OCI-LY7 (cell line): ENCODE data around the gene CARNS1. TPM values are rescaled to one million over a fixed set of nuclear protein-coding genes. Genes with fewer than 3 reads are reported as not detected.
A peak's percentile ranks its signal among the peaks of the same experiment; 100 is the strongest.

Experiments used
- BruUV-seq: library from RNA; stranded (reverse); fragments of 400-500 nt; replicated peaks from 2 replicates; lab custom pipeline; 2021; lab: Mats Ljungman, UMichigan
- CTCF ChIA-PET: fragments of 300-600 bp; sonication (Branson Sonifier 250); formaldehyde crosslinking; loops from one replicate; lab custom pipeline; 2022; ENCODE audit warnings: antibody characterized with exemption; ENCODE audit not compliant: unreplicated experiment; lab: Charles Lee
- POLR2A ChIA-PET: fragments of 300-600 bp; sonication (Branson Sonifier 250); formaldehyde crosslinking; loops from one replicate; lab custom pipeline; 2022; ENCODE audit warnings: antibody characterized with exemption; lab: Charles Lee
- DNase-seq: peaks from one replicate; pipeline ENCODE4 v3.0.0-alpha.2; 2015; ENCODE audit warnings: low spot score
- H2AFZ ChIP-seq: fragments of 200-600 bp; sonication (generic), shearing (Covaris generic); 2 replicates; pipeline ENCODE4 v1.6.1; 2014; ENCODE audit warnings: mild to moderate bottlenecking, antibody characterized with exemption, low read length, moderate library complexity
- H3K27ac ChIP-seq: fragments of 200-600 bp; sonication (generic); 2 replicates; pipeline ENCODE4 v1.5.1; 2014; ENCODE audit warnings: mixed run types, low read depth, mild to moderate bottlenecking, moderate library complexity, low read length, inconsistent platforms; ENCODE audit not compliant: poor library complexity, severe bottlenecking
- H3K36me3 ChIP-seq: fragments of 200-600 bp; sonication (generic); 2 replicates; pipeline ENCODE4 v1.6.1; 2014; ENCODE audit warnings: mild to moderate bottlenecking, antibody characterized with exemption, low read length, moderate library complexity, mixed read lengths; ENCODE audit not compliant: insufficient read depth
- H3K4me1 ChIP-seq: fragments of 200-600 bp; sonication (generic); 2 replicates; pipeline ENCODE4 v1.5.1; 2014; ENCODE audit warnings: mild to moderate bottlenecking, low read length; ENCODE audit not compliant: insufficient read depth, poor library complexity, severe bottlenecking
- H3K4me2 ChIP-seq: fragments of 200-600 bp; sonication (generic); 2 replicates; pipeline ENCODE4 v1.6.1; 2014; ENCODE audit warnings: mild to moderate bottlenecking, low read length
- H3K4me3 ChIP-seq: fragments of 200-600 bp; sonication (generic); 2 replicates; pipeline ENCODE4 v1.5.1; 2014; ENCODE audit warnings: mild to moderate bottlenecking, low read depth, low read length; ENCODE audit not compliant: poor library complexity, severe bottlenecking
- H3K79me2 ChIP-seq: fragments of 200-600 bp; sonication (generic); 2 replicates; pipeline ENCODE4 v1.6.1; 2016; ENCODE audit warnings: low read depth, mild to moderate bottlenecking, low read length, moderate library complexity, mixed read lengths; ENCODE audit not compliant: insufficient read depth
- H3K9me2 ChIP-seq: fragments of 200-600 bp; sonication (generic); 2 replicates; pipeline ENCODE4 v1.6.1; 2016; ENCODE audit warnings: mild to moderate bottlenecking, low read length, mixed read lengths; ENCODE audit not compliant: insufficient read depth
- H3K9me3 ChIP-seq: fragments of 200-600 bp; sonication (generic); 2 replicates; pipeline ENCODE4 v1.6.1; 2014; ENCODE audit warnings: mild to moderate bottlenecking, mixed run types, low read length, mixed read lengths
- H4K20me1 ChIP-seq: fragments of 200-600 bp; sonication (generic); 2 replicates; pipeline ENCODE4 v1.6.1; 2014; ENCODE audit warnings: mild to moderate bottlenecking, antibody characterized with exemption, low read length, moderate library complexity, mixed read lengths; ENCODE audit not compliant: insufficient read depth
- EZH2phosphoT487 ChIP-seq: fragments of 200-600 bp; sonication (generic); IDR thresholded peaks from 2 replicates; pipeline ENCODE4 v1.6.1; 2018; ENCODE audit warnings: low read depth, borderline replicate concordance, mild to moderate bottlenecking, mixed run types, antibody characterized with exemption, low read length, moderate library complexity, mixed read lengths
- intact Hi-C: fragments of 100-400 bp; cut with micrococcal nuclease; formaldehyde crosslinking; loops from one replicate; pipeline ENCODE4 v1.10.0; 2022; ENCODE audit not compliant: unreplicated experiment
- total RNA-seq, 2 experiments: library from RNA; depleted of rRNA in 1 of 2; stranded (reverse); fragments of >200 nt in 1 of 2; shearing (Covaris generic) in 1 of 2; gene quantifications; 2 replicates each; pipeline ENCODE4 v1.2.3, GENCODE V29; 2014 to 2022
- TF ChIP-seq, protein P1 (sequence below): fragments of 200-600 bp; sonication (generic); conservative IDR thresholded peaks from 2 replicates; pipeline ENCODE4 v1.5.1; 2014; ENCODE audit warnings: mild to moderate bottlenecking, antibody characterized with exemption, low read length, moderate library complexity, mixed read lengths

CARNS1 gene
- total RNA-seq, 2 experiments from 2014 or later: 0.06 to 0.21 TPM

DNA sequence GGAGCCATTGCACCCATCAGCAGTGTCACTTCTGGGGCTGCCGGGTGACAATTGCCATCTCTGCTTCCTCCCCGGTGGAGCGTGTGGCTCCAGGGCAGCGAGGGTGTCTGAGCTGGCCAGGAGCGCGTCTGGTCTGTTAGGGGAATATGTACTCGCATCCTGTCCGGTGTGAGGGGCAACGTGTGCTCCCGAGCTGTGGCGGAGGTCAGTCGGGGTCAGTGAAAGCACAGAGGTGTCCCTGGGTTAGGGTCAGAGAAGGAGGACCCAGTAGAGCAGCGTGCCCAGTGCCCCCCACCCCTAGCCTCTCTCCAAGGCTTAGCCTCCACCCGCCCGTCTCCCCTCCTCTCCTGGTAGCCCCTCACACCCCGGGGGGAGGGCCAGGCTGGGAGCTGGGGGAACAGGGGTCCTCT, 43.6 kb upstream of the CARNS1 start:
- no peaks in the 10 kb centered on the region for H3K9me3 ChIP-seq
- no peak overlapping the region for H2AFZ ChIP-seq
- H3K9me2 ChIP-seq: no peaks in the 10 kb centered on the region
- no peak overlapping the region for H3K27ac ChIP-seq
- CTCF ChIA-PET: no interaction called here
- intact Hi-C loops: no loop called here
- no peaks in the 10 kb centered on the region for H4K20me1 ChIP-seq
- POLR2A ChIA-PET: interaction anchor here (1.3 kb wide), 1 partner anchor 9 kb away, joined by 4 read pairs; no protein-coding TSS in a partner anchor
- no TSS peak for BruUV-seq
- peaks cover 40% of the 10 kb centered on the region for H3K4me1 ChIP-seq
- peak overlapping the region; percentile 22 for H3K4me3 ChIP-seq
- H3K79me2 ChIP-seq: no peaks in the 10 kb centered on the region
- no peaks in the 10 kb centered on the region for H3K36me3 ChIP-seq
- H3K4me2 ChIP-seq: peak overlapping the region; percentile 52
- TF ChIP-seq EZH2phosphoT487: no peak
- TF ChIP-seq, protein P1, sequence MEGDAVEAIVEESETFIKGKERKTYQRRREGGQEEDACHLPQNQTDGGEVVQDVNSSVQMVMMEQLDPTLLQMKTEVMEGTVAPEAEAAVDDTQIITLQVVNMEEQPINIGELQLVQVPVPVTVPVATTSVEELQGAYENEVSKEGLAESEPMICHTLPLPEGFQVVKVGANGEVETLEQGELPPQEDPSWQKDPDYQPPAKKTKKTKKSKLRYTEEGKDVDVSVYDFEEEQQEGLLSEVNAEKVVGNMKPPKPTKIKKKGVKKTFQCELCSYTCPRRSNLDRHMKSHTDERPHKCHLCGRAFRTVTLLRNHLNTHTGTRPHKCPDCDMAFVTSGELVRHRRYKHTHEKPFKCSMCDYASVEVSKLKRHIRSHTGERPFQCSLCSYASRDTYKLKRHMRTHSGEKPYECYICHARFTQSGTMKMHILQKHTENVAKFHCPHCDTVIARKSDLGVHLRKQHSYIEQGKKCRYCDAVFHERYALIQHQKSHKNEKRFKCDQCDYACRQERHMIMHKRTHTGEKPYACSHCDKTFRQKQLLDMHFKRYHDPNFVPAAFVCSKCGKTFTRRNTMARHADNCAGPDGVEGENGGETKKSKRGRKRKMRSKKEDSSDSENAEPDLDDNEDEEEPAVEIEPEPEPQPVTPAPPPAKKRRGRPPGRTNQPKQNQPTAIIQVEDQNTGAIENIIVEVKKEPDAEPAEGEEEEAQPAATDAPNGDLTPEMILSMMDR: no peak
- DNase-seq: no peak

DNA sequence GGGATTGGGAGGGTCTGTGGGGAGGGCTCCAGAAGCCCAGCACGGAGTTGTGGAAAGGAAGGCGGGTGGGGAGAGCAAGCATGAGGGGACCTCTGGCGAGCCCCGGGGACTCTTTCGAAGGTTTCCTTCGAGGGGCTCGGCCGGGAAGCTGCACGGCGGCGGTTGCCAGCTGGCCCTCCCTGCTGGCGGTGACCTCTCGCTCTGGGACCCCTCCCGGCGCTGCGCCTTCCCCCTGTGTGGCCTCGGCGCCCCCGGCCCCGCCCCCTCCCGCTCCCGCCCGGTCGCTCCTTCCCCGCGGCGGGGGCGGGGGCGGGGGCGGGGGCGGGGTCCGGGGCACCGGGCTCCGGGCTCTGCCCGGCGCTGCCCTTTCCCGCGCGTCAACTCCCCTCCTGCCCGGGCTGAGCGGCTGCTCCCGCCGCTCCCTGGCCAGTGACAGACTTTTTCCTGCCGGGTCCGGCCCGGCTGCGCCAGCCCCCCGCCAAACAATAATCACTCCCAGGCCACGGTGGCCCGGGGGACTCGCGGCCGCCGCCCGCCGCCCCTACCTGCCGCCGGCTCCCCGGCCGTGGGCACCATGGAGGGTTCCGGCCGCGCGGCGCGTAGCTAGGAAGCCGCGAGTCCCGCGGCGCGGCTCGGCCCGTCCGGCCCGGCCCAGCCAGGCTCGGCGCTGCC, 43.0 kb upstream of the CARNS1 start:
- no peaks in the 10 kb centered on the region for H3K9me3 ChIP-seq
- H3K4me1 ChIP-seq: peaks cover 40% of the 10 kb centered on the region
- intact Hi-C loops: no loop called here
- H3K79me2 ChIP-seq: no peaks in the 10 kb centered on the region
- H3K4me2 ChIP-seq: peak overlapping the region; percentile 82
- H3K4me3 ChIP-seq: peak overlapping the region; percentile 67
- no TSS peak for BruUV-seq
- no peak for DNase-seq
- H4K20me1 ChIP-seq: no peaks in the 10 kb centered on the region
- H3K9me2 ChIP-seq: no peaks in the 10 kb centered on the region
- H3K36me3 ChIP-seq: no peaks in the 10 kb centered on the region
- TF ChIP-seq, protein P1: no peak
- TF ChIP-seq EZH2phosphoT487: no peak
- ChIA-PET POLR2A (interaction anchor here (1.3 kb wide), 1 partner anchor 8 kb away, joined by 4 read pairs; no protein-coding TSS in a partner anchor), CTCF (interaction anchor here (2.3 kb wide), 1 partner anchor 16 kb away, joined by 12 read pairs; no protein-coding TSS in a partner anchor)
- H3K27ac ChIP-seq: no peak overlapping the region
- peak overlapping the region; percentile 79; the same call in 1 of the 2 replicates for H2AFZ ChIP-seq
